ENCODE measurements around the gene IMP3.
"Not testable (repeated sequence)": the region's sequence is repeated elsewhere in the genome, so short reads cannot be mapped to it uniquely, and the experiment has no call there.

The IMP3 gene

GRCh38 chr15:75639709-75640482 lies at the start of gene IMP3:
Gene IMP3, minus strand, starts transcription at chr15:75640224. Its CDS starts 56 bp downstream, at chr15:75640168.
- DNase-seq = peak; percentile 91

GRCh38 chr15:75689429-75689828 lies 49.4 kb upstream of the IMP3 start:
- not testable (repeated sequence) for DNase-seq

GRCh38 chr15:75688831-75689230 lies 48.8 kb upstream of the IMP3 start:
- no peak for DNase-seq

GRCh38 chr15:75688278-75688557 lies 48.2 kb upstream of the IMP3 start:
- no peak for DNase-seq

GRCh38 chr15:75687486-75688277 lies 47.7 kb upstream of the IMP3 start:
- DNase-seq = no peak

GRCh38 chr15:75686212-75686642 lies 46.2 kb upstream of the IMP3 start:
- DNase-seq = peak; percentile 91

- DNase-seq = no peak
Observed at GRCh38 chr15:75685195-75685594, 45.2 kb upstream of the IMP3 start.

- no peak for DNase-seq
Observed at GRCh38 chr15:75684648-75685047, 44.6 kb upstream of the IMP3 start.

GRCh38 chr15:75683646-75684312 lies 43.8 kb upstream of the IMP3 start:
- peak; percentile 64 for DNase-seq

- DNase-seq = no peak
Observed at GRCh38 chr15:75682181-75683135, 42.4 kb upstream of the IMP3 start.

GRCh38 chr15:75680007-75680789 lies 40.2 kb upstream of the IMP3 start:
- no peak for DNase-seq

GRCh38 chr15:75678324-75678690 lies 38.3 kb upstream of the IMP3 start:
- DNase-seq = not testable (repeated sequence)

- DNase-seq = no peak
Observed at GRCh38 chr15:75677465-75678323, 37.7 kb upstream of the IMP3 start.

- DNase-seq = no peak
Observed at GRCh38 chr15:75676688-75677464, 36.9 kb upstream of the IMP3 start.

GRCh38 chr15:75675579-75676404 lies 35.8 kb upstream of the IMP3 start:
- no peak for DNase-seq

- DNase-seq = no peak
Observed at GRCh38 chr15:75674366-75674765, 34.3 kb upstream of the IMP3 start.

- no peak for DNase-seq
Observed at GRCh38 chr15:75673426-75674235, 33.6 kb upstream of the IMP3 start.
